ENCODE data around the gene BUB3.
"Not testable (repeated sequence)": the region's sequence is repeated elsewhere in the genome, so short reads cannot be mapped to it uniquely, and the experiment has no call there.

DNA sequence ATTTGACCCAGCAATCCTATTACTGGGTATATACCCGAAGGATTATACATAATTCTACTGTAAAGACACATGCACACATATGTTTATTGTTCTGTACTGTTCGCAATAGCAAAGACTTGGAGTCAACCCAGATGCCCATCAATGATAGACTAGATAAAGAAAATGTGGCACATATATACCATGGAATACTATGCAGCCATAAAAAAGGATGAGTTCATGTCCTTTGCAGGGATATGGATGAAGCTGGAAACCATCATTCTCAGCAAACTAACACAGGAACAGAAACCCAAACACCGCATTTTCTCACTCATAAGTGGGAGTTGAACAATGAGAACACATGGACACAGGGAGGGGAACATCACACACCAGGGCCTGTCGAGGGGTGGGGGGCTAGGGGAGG lies 24.2 kb downstream of the BUB3 start:
- TF ChIP-seq POLR2A (IDR thresholded peaks at IDR 0.05), result not testable (repeated sequence)
- TF ChIP-seq, protein P1, sequence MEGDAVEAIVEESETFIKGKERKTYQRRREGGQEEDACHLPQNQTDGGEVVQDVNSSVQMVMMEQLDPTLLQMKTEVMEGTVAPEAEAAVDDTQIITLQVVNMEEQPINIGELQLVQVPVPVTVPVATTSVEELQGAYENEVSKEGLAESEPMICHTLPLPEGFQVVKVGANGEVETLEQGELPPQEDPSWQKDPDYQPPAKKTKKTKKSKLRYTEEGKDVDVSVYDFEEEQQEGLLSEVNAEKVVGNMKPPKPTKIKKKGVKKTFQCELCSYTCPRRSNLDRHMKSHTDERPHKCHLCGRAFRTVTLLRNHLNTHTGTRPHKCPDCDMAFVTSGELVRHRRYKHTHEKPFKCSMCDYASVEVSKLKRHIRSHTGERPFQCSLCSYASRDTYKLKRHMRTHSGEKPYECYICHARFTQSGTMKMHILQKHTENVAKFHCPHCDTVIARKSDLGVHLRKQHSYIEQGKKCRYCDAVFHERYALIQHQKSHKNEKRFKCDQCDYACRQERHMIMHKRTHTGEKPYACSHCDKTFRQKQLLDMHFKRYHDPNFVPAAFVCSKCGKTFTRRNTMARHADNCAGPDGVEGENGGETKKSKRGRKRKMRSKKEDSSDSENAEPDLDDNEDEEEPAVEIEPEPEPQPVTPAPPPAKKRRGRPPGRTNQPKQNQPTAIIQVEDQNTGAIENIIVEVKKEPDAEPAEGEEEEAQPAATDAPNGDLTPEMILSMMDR (IDR thresholded peaks at IDR 0.05), result not testable (repeated sequence)

Measured in gastroesophageal sphincter (tissue), 3 donors.